PFSK-1 (cell line): Measurements from ENCODE around the gene AP4M1.

Source experiments
- FOXP2 ChIP-seq: optimal IDR thresholded peaks from 2 replicates; pipeline ENCODE3; 2011; ENCODE audit warnings: borderline replicate concordance, control low read depth, inconsistent platforms; ENCODE audit not compliant: insufficient read depth; ENCODE audit errors: extremely low read length, extremely low read depth
- POLR2AphosphoS5 ChIP-seq: IDR thresholded peaks from 2 replicates; pipeline ENCODE4 v1.6.1; 2012; ENCODE audit warnings: low read depth, mild to moderate bottlenecking, control low read depth, low read length, moderate library complexity
- REST ChIP-seq, 2 experiments: IDR thresholded peaks; 2 replicates each; pipeline versions ENCODE4 v1.6.1 to v1.8.0; 2011 to 2012; ENCODE audit warnings: low read depth in 2 of 2, low read length in 2 of 2, control low read depth in 1 of 2, inconsistent platforms in 1 of 2, mild to moderate bottlenecking in 1 of 2, moderate library complexity in 1 of 2; ENCODE audit not compliant: insufficient read depth in 1 of 2
- SIN3A ChIP-seq: IDR thresholded peaks from 2 replicates; pipeline ENCODE4 v1.6.1; 2012; ENCODE audit warnings: mild to moderate bottlenecking, low read length, moderate library complexity, borderline replicate concordance; ENCODE audit not compliant: insufficient read depth
- TAF1 ChIP-seq: IDR thresholded peaks from 2 replicates; pipeline ENCODE4 v1.6.1; 2012; ENCODE audit warnings: low read length, control low read depth, borderline replicate concordance; ENCODE audit not compliant: insufficient read depth

The AP4M1 gene

GRCh38 chr7:100090527-100091410 is 10.7 kb upstream of the AP4M1 start:
- TF ChIP-seq TAF1 (no peak), POLR2AphosphoS5 (0 out of 2 replicates have a peak, but pooled peaks have one; percentile 5)

- TF ChIP-seq TAF1 (no peak), SIN3A (no peak), FOXP2 (no peak), REST (IDR thresholded peaks at IDR 0.05; ENCODE audit: insufficient read depth in 1 of 2, low read depth in 2 of 2, low read length in 2 of 2) (no peak), POLR2AphosphoS5 (peak; percentile 44; the same call in 1 of the 2 replicates)
These were observed 9.8 kb upstream of the AP4M1 start for GRCh38 chr7:100091411-100092181.

DNA sequence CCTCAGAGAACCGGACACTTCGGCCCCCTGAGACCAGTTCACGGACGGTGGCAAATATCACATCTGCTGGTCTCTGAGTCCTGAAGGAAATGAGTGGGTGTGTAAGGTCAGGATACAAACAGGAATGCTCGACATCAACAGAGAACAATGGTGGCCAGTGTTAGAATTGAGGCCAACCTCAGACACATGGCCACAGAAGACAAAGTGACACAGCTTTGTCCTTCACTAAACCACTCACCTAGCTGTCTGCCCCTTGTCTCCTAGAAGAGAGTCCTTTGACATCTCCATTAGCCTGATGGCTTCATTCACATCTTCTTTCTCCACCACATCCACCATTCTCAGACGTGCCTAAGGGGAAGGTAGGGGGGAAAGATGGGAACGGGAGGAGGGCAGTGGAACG is 8.4 kb upstream of the AP4M1 start:
- TF ChIP-seq TAF1 (no peak), SIN3A (no peak), FOXP2 (no peak), POLR2AphosphoS5 (no peak; the same call in 1 of the 2 replicates), REST (IDR thresholded peaks at IDR 0.05; ENCODE audit: insufficient read depth in 1 of 2, low read depth in 2 of 2, low read length in 2 of 2) (no peak)

- TF ChIP-seq POLR2AphosphoS5 = no peak; the same call in 1 of the 2 replicates
- TF ChIP-seq REST (IDR thresholded peaks at IDR 0.05; ENCODE audit: insufficient read depth in 1 of 2, low read depth in 2 of 2, low read length in 2 of 2) = no peak
- no peak for TF ChIP-seq FOXP2
- no peak for TF ChIP-seq SIN3A
- TF ChIP-seq TAF1 = no peak
These were observed 7.9 kb upstream of the AP4M1 start for GRCh38 chr7:100093498-100093897.

- TF ChIP-seq SIN3A (no peak), TAF1 (no peak), POLR2AphosphoS5 (no peak), REST (IDR thresholded peaks at IDR 0.05; ENCODE audit: insufficient read depth in 1 of 2, low read depth in 2 of 2, low read length in 2 of 2) (no peak), FOXP2 (no peak)
These were observed 7.4 kb upstream of the AP4M1 start for GRCh38 chr7:100093925-100094486.
